ENCODE results near the gene SLC35F1.

The SLC35F1 gene

GRCh38 chr6:118147511-118147910 lies 240.4 kb downstream of the SLC35F1 start (continued):
- TF ChIP-seq ZNF623 (tag by site-specific recombination; IDR thresholded peaks at IDR 0.05) (no peak), ZNF148 (tag by site-specific recombination; IDR thresholded peaks at IDR 0.05; ENCODE audit: borderline replicate concordance) (no peak), ZNF324 (tag by site-specific recombination; IDR thresholded peaks at IDR 0.05) (no peak), ZNF521 (tag by site-specific recombination; IDR thresholded peaks at IDR 0.05) (no peak), PBX3 (CRISPR knock-in tag; IDR thresholded peaks at IDR 0.05) (no peak), TCF7L2 (IDR thresholded peaks at IDR 0.05; ENCODE audit: borderline replicate concordance, low read depth, low read length) (no peak)

- ChIA-PET CTCF (interaction anchor here (0.6 to 0.9 kb wide), 2 partner anchors 10 to 16 kb away, joined by 3 read pairs; no protein-coding TSS in a partner anchor), POLR2A (interaction anchor here (1.2 kb wide), 1 partner anchor 13 kb away, joined by 3 read pairs; no protein-coding TSS in a partner anchor)
- no peak overlapping the region for H3K4me3 ChIP-seq (ENCODE audit: low read depth, low read length)
- H3K36me3 ChIP-seq (ENCODE audit: control insufficient read depth in 2 of 2, insufficient read depth in 1 of 2, low read length in 2 of 2): no peaks in the 10 kb centered on the region
- no peak overlapping the region for H3K27ac ChIP-seq (ENCODE audit: extremely low read depth, low read depth, low read length)
- TF ChIP-seq, protein P1, sequence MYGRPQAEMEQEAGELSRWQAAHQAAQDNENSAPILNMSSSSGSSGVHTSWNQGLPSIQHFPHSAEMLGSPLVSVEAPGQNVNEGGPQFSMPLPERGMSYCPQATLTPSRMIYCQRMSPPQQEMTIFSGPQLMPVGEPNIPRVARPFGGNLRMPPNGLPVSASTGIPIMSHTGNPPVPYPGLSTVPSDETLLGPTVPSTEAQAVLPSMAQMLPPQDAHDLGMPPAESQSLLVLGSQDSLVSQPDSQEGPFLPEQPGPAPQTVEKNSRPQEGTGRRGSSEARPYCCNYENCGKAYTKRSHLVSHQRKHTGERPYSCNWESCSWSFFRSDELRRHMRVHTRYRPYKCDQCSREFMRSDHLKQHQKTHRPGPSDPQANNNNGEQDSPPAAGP (tag by site-specific recombination; IDR thresholded peaks at IDR 0.05): no peak
- TF ChIP-seq ZNF558 (tag by site-specific recombination; IDR thresholded peaks at IDR 0.05) (no peak), ZNF830 (tag by site-specific recombination; IDR thresholded peaks at IDR 0.05; ENCODE audit: low read depth) (no peak), ZNF585B (tag by site-specific recombination; IDR thresholded peaks at IDR 0.05) (no peak), ZNF223 (tag by site-specific recombination; IDR thresholded peaks at IDR 0.05) (no peak), ZEB2 (tag by site-specific recombination; IDR thresholded peaks at IDR 0.05) (no peak), IKZF3 (tag by site-specific recombination; IDR thresholded peaks at IDR 0.05) (no peak)
- H3K9me3 ChIP-seq (ENCODE audit: control insufficient read depth, insufficient read depth, low read depth, low read length): no peaks in the 10 kb centered on the region
- no peaks in the 10 kb centered on the region for H3K4me1 ChIP-seq (ENCODE audit: control insufficient read depth, insufficient read depth, low read length)
These were observed 241.5 kb downstream of the SLC35F1 start for GRCh38 chr6:118148561-118148960.

DNA sequence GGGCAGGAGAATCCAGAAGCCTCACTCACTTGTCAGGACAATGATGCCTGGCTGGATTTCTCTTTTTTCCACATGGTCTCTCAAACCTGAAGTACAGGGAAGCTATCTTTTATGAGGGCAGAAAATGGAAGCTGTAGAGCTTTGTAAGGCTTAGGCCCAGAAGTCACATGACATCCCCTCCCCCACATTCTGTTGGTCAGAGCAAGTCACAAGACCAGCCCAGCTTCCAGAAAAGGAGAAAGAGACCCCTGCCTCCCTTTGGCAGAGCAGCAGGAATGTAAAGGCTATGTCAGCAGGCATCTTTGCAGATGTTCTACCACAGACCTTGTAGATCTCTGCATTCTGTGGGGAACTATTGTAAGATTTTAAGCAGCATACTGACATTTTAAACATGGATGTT lies 245.5 kb downstream of the SLC35F1 start:
- POLR2A ChIA-PET: no interaction called here
- Histone ChIP-seq H3K4me1 (ENCODE audit: control insufficient read depth, insufficient read depth, low read length) (no peaks in the 10 kb centered on the region), H3K36me3 (ENCODE audit: control insufficient read depth in 2 of 2, insufficient read depth in 1 of 2, low read length in 2 of 2) (no peaks in the 10 kb centered on the region; a peak in 1 of 3 replicates), H3K9me3 (ENCODE audit: control insufficient read depth, insufficient read depth, low read depth, low read length) (no peaks in the 10 kb centered on the region), H3K27ac (ENCODE audit: extremely low read depth, low read depth, low read length) (no peak overlapping the region), H3K4me3 (ENCODE audit: low read depth, low read length) (no peak overlapping the region)
- no peak for TF ChIP-seq ZNF561 (tag by site-specific recombination; IDR thresholded peaks at IDR 0.05; ENCODE audit: borderline replicate concordance)
- TF ChIP-seq ZNF518A (tag by site-specific recombination; conservative IDR thresholded peaks at IDR 0.05; ENCODE audit: low read depth): no peak
- CTCF ChIA-PET: no interaction called here
